Measurements from ENCODE around the gene UNC5B. TPM values are rescaled to one million over a fixed set of nuclear protein-coding genes. Genes with fewer than 3 reads are reported as not detected.

UNC5B gene
- total and polyA plus RNA-seq, 12 donors: 2.0 to 27.0 (median 8.8) TPM

- H3K4me1 ChIP-seq (replicated peaks in 1 of 2): no peaks in the 10 kb centered on the region
- WGBS, 4 donors: 87 to 96% (median 92%) methylated on average over 13 to 14 of the region's 14 CpGs
- peak overlapping the region in 1 of 5 donors; percentile 22 for H3K27ac ChIP-seq
- DNase-seq: peak in 2 of 7 donors; percentile 19 to 24
- no peak for TF ChIP-seq CTCF (IDR thresholded peaks at IDR 0.05)
- TF ChIP-seq POLR2A (IDR thresholded peaks at IDR 0.05): no peak
- intact Hi-C loops (cut with DNase I): no loop called here
- H3K9me3 ChIP-seq (replicated peaks in 1 of 3): no peaks in the 10 kb centered on the region
- no peaks in the 10 kb centered on the region for H3K27me3 ChIP-seq
- no peaks in the 10 kb centered on the region for H3K36me3 ChIP-seq (replicated peaks in 1 of 2)
- no peak overlapping the region for H3K4me3 ChIP-seq
Observed at GRCh38 chr10:71351628-71352319, 139.4 kb downstream of the UNC5B start.

Other genes starting within 250 kb of the UNC5B start
- 10 to 100 TPM in 1 of 9 donors, 1 to 10 TPM in 8; 1.4 to 19.0 (median 3.9) TPM for gene SLC29A3, start 106.7 kb downstream of the UNC5B start, total RNA-seq
- gene SLC29A3, start 106.7 kb downstream of the UNC5B start, polyA plus RNA-seq: 1 to 10 TPM; 2.2 to 4.0 (median 3.1) TPM
- 10 to 100 TPM in 1 of 9 donors, 1 to 10 TPM in 8; 2.7 to 11.7 (median 7.2) TPM for gene CDH23, start 184.3 kb downstream of the UNC5B start, total RNA-seq
- gene CDH23, start 184.3 kb downstream of the UNC5B start, polyA plus RNA-seq: 10 to 100 TPM in 2 of 3 donors, 1 to 10 TPM in 1; 1.7 to 20.2 (median 11.3) TPM